HepG2 (cell line): ENCODE measurements around the gene UBE2D4. TPM values are rescaled to one million over a fixed set of nuclear protein-coding genes. Genes with fewer than 3 reads are reported as not detected.
A peak's percentile ranks its signal among the peaks of the same experiment; 100 is the strongest.

Experiments
- ARID4A ChIP-seq: sonication (generic); formaldehyde crosslinking; IDR thresholded peaks from 2 replicates; pipeline ENCODE4 v1.5.0; 2020; ENCODE audit warnings: mild to moderate bottlenecking, missing genetic modification reagents, borderline replicate concordance
- PATZ1 ChIP-seq: sonication (generic); formaldehyde crosslinking; IDR thresholded peaks from 2 replicates; pipeline ENCODE4 v1.4.0; 2020; ENCODE audit warnings: missing genetic modification reagents
- PRDM15 ChIP-seq: sonication (generic); formaldehyde crosslinking; IDR thresholded peaks from 2 replicates; pipeline ENCODE4 v1.4.0; 2020; ENCODE audit warnings: missing genetic modification reagents
- RCOR2 ChIP-seq: IDR thresholded peaks from 2 replicates; pipeline ENCODE4 v1.6.1; 2016; ENCODE audit warnings: missing biosample characterization, missing genetic modification reagents
- SETDB1 ChIP-seq: sonication (generic); formaldehyde crosslinking; IDR thresholded peaks from 2 replicates; pipeline ENCODE4 v1.5.1; 2020; ENCODE audit warnings: missing genetic modification reagents, mild to moderate bottlenecking, borderline replicate concordance
- ZBTB26 ChIP-seq: IDR thresholded peaks from 2 replicates; pipeline ENCODE4 v1.6.1; 2016; ENCODE audit warnings: missing compliant biosample characterization, missing genetic modification reagents, borderline replicate concordance
- ZNF281 ChIP-seq: sonication (generic); formaldehyde crosslinking; IDR thresholded peaks from 2 replicates; pipeline ENCODE4 v1.4.0; 2020; ENCODE audit warnings: missing genetic modification reagents, borderline replicate concordance
- ZXDC ChIP-seq: sonication (generic); formaldehyde crosslinking; IDR thresholded peaks from 2 replicates; pipeline ENCODE4 v1.5.0; 2020; ENCODE audit warnings: mild to moderate bottlenecking, missing genetic modification reagents
- polyA plus RNA-seq, 8 experiments: library from polyadenylated mRNA; depleted of rRNA in 3 of 8; stranded (reverse) in 7 of 8; unstranded in 1 of 8; fragments of >200 nt; fragmentation: Illumina TruSeq in 4 of 8; extraction: Trizol in 4 of 8; gene quantifications; 2 replicates each; pipeline versions ENCODE4 v1.2.1 to v1.2.3, GENCODE V29; 2011 to 2016; ENCODE audit warnings: low read depth in 4 of 8, missing spikeins in 1 of 8, mixed read lengths in 1 of 8; ENCODE audit not compliant: insufficient read depth in 1 of 8
- total RNA-seq, 5 experiments: library from RNA; depleted of rRNA; stranded (reverse); fragments of >200 nt; fragmentation: Illumina TruSeq; extraction: Trizol; gene quantifications; 2 replicates each; pipeline ENCODE4 v1.2.3, GENCODE V29; 2016; ENCODE audit warnings: low read depth in 1 of 5

The UBE2D4 gene
- total and polyA plus RNA-seq, 2 of the 13 experiments (the other 11 are each of a cell fraction or from before 2014, with no cell fraction given) = 9.9 to 16.0 TPM

GRCh38 chr7:43925984-43926797, at the start of gene UBE2D4 (continued):
- peak; percentile 87 for TF ChIP-seq ARID4A
- no peak for TF ChIP-seq SETDB1
- no peak for TF ChIP-seq ZNF281 (CRISPR knock-in tag)
- no peak for TF ChIP-seq RCOR2 (CRISPR knock-in tag)
- no peak for TF ChIP-seq ZBTB26
- peak; percentile 89 for TF ChIP-seq PATZ1 (CRISPR knock-in tag)
- peak; percentile 96 for TF ChIP-seq ZXDC (CRISPR knock-in tag)
- TF ChIP-seq PRDM15 (CRISPR knock-in tag) = peak; percentile 81
